Left lung (tissue), 10 donors: ENCODE measurements around the gene HCN4. TPM values are rescaled to one million over a fixed set of nuclear protein-coding genes. Genes with fewer than 3 reads are reported as not detected.

Experiments
- ATAC-seq: fragments of 200-7000 bp; cut with Tn5 transposase; one replicate; pipeline ENCODE4 v1.9.1; 2020; ENCODE audit warnings: moderate library complexity
- DNase-seq, 4 donors: peaks; one replicate each; pipeline ENCODE4 v3.0.0-alpha.2; 2013 to 2020
- H3K27ac ChIP-seq, 2 donors: fragments of 200-600 bp; sonication (generic) in 1 of 2; one replicate each; pipeline versions ENCODE4 v1.5.0 to v1.8.0; 2020 to 2021
- H3K27me3 ChIP-seq, 2 donors: fragments of 200-600 bp; sonication (generic) in 1 of 2; one replicate each; pipeline versions ENCODE4 v1.5.0 to v1.8.0; 2020 to 2021
- H3K36me3 ChIP-seq, 2 donors: fragments of 200-600 bp; sonication (generic) in 1 of 2; one replicate each; pipeline versions ENCODE4 v1.5.0 to v1.8.0; 2020 to 2021
- H3K4me1 ChIP-seq, 2 donors: fragments of 200-600 bp; one replicate each; pipeline ENCODE4 v1.8.0; 2021
- H3K4me3 ChIP-seq, 2 donors: fragments of 200-600 bp; sonication (generic) in 1 of 2; one replicate each; pipeline versions ENCODE4 v1.5.0 to v1.8.0; 2020 to 2021; ENCODE audit warnings: mild to moderate bottlenecking in 1 of 2
- H3K9me3 ChIP-seq, 2 donors: fragments of 200-600 bp; sonication (generic) in 1 of 2; one replicate each; pipeline versions ENCODE4 v1.5.0 to v1.8.0; 2020 to 2021
- CTCF ChIP-seq, 2 donors: fragments of 200-600 bp; sonication (generic) in 1 of 2; IDR thresholded peaks; one replicate each; pipeline versions ENCODE4 v1.5.0 to v1.8.0; 2021; ENCODE audit warnings: antibody characterized with exemption in 2 of 2
- intact Hi-C, 2 donors: fragments of 100-400 bp; cut with DNase I; formaldehyde crosslinking; loops; one replicate each; pipeline versions ENCODE4 v1.11.2 to v1.14.2; 2022
- polyA plus RNA-seq, 6 donors: library from polyadenylated mRNA; unstranded; fragments of 120-200 nt; gene quantifications; one replicate each; pipeline ENCODE4 v1.2.1, GENCODE V29; 2013; ENCODE audit not compliant: insufficient read length in 6 of 6
- total RNA-seq, 2 donors: library from RNA; stranded (reverse); fragmentation: NEBNext Ultra II Directional; extraction: Animal tissue kit (Norgen Biotek cat#: 25700); gene quantifications; one replicate each; pipeline ENCODE4 v1.2.1, GENCODE V29; 2021
- donor health status: DM: no; HTN: yes; CAD: no.
- donor health status: DM: no; HTN: no; CAD: no.

HCN4 gene
- total and polyA plus RNA-seq, 8 donors = 0.09 to 0.27 (median 0.18) TPM

DNA sequence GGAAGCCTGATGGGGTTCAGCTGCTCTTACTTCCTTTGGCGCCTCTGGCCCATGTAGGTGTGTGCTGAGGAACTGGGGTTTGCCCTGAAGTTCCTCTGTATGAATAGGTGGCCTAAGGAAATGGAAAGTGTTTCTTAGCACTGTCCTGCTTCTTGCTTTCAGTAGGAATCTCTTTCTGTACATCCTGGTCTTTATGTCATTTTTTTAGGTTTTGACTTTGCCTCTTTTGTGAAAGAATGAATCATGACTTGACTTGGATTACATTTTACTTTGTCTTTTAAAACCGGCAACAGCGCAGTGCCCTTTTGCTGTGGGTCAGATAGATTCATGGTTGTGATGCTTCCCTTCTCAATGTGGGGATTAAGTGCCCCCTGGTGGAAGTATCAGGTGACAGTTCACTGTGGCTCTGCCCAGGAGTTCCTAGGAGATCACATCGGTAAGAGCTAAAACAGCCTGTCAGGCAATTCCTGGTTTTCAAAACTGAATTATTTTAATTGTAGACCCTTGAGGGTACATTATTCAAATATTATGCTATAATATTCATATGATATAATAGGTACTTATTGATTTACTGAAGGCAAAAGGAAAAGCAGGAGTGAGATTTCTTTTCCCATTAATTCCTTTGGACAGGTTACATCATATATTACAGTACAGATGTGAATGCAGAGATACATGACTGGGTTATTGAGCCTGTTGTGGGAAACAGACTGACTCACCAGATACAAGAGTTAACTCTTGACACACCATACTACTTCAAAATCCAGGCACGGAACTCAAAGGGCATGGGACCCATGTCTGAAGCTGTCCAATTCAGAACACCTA, 95.4 kb downstream of the HCN4 start:
- Histone ChIP-seq H3K36me3 (no peaks in the 10 kb centered on the region), H3K4me3 (no peak overlapping the region), H3K27ac (no peak overlapping the region), H3K9me3 (no peaks in the 10 kb centered on the region), H3K4me1 (no peaks in the 10 kb centered on the region), H3K27me3 (no peaks in the 10 kb centered on the region)
- TF ChIP-seq CTCF (IDR thresholded peaks at IDR 0.05) = peak; percentile 71 to 78
- DNase-seq (peak in 2 of 4 donors; percentile 27 to 58), ATAC-seq (peak; percentile 94)
- intact Hi-C loops = no loop called here

DNA sequence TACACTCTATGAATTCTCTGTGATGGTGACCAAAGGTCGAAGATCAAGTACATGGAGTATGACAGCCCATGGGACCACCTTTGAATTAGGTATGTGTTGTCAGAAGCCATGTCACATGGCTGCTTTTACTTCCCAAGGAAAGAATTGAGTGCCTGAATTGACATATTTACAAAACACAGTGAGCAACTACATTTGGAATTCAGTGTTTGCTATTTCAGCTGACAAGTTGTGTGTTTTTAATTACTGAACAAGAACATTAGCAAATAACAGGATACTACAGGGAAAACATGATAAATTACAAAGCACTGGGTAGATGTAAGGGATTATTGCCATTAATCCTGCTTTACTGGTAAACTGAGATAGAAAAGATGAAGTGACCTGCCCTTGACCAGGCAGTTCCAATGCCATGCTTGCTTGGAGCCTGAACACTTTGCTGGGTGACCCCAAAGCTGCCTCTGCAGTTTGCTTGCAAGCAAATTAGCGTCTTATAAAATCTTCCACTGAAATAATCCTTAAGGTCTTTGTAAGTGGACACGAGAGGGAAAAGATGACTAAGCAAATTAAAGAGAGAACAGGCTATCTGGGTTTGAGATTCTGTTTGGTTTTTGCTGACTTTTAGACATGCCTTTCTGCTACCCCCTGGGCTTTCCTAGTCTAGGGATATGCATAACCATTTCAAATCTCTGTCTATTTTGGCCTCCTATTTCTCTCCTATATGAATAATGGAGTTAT, 98.2 kb downstream of the HCN4 start:
- Histone ChIP-seq H3K4me1 (no peaks in the 10 kb centered on the region), H3K27ac (no peak overlapping the region), H3K9me3 (no peaks in the 10 kb centered on the region), H3K27me3 (no peaks in the 10 kb centered on the region), H3K4me3 (no peak overlapping the region), H3K36me3 (peaks cover 0 to 5% of the 10 kb centered on the region in 2 donors)
- intact Hi-C loops = no loop called here
- DNase-seq (no peak), ATAC-seq (no peak)
- no peak for TF ChIP-seq CTCF (IDR thresholded peaks at IDR 0.05)

Other genes with a start within 250 kb of the HCN4 start
- gene REC114, start 74.2 kb upstream of the HCN4 start, total RNA-seq = not detected
- gene REC114, start 74.2 kb upstream of the HCN4 start, polyA plus RNA-seq = under 1 TPM in 2 of 6 donors, not detected in 4; 0.20 to 0.24 TPM